Gastrocnemius medialis (tissue), 4 donors: ENCODE measurements around the gene PCDHGB4. TPM values are rescaled to one million over a fixed set of nuclear protein-coding genes. Genes with fewer than 3 reads are reported as not detected.

ENCODE experiments used
- ATAC-seq, 2 donors: fragments of 150-250 bp; one replicate each; pipeline ENCODE4 v1.9.1; 2016
- DNase-seq, 2 donors: peaks; one replicate each; pipeline ENCODE4 v3.0.0-alpha.2; 2019
- H3K27ac ChIP-seq, 4 donors: fragments of 200-600 bp; sonication (generic); 1 replicate in 1 of 4; 2 replicates in 3 of 4; pipeline ENCODE4 v1.5.1; 2016 to 2018; ENCODE audit warnings: mild to moderate bottlenecking in 2 of 4, moderate library complexity in 1 of 4
- H3K27me3 ChIP-seq, 3 donors: fragments of 200-600 bp; sonication (generic) in 2 of 3; 1 replicate in 1 of 3; 2 replicates in 2 of 3; pipeline versions ENCODE4 v1.5.1 to v1.6.0; 2016 to 2019; ENCODE audit warnings: mild to moderate bottlenecking in 1 of 3, moderate library complexity in 1 of 3
- H3K36me3 ChIP-seq, 2 donors: fragments of 200-600 bp; sonication (generic) in 1 of 2; one replicate each; pipeline ENCODE4 v1.5.1; 2017 to 2018
- H3K4me1 ChIP-seq, 2 donors: fragments of 200-600 bp; sonication (generic) in 1 of 2; one replicate each; pipeline ENCODE4 v1.5.1; 2016 to 2017; ENCODE audit warnings: mild to moderate bottlenecking in 2 of 2
- H3K4me3 ChIP-seq, 4 donors: fragments of 200-600 bp; sonication (generic) in 3 of 4; 1 replicate in 1 of 4; 2 replicates in 3 of 4; pipeline ENCODE4 v1.5.1; 2016 to 2019; ENCODE audit warnings: mild to moderate bottlenecking in 2 of 4
- H3K9me3 ChIP-seq, 3 donors: fragments of 200-600 bp; sonication (generic) in 2 of 3; 1 replicate in 1 of 3; 2 replicates in 2 of 3; pipeline ENCODE4 v1.5.1; 2016 to 2019
- CTCF ChIP-seq, 5 experiments: fragments of 450-650 bp in 3 of 5; fragments of 200-600 bp in 2 of 5; sonication (generic) in 2 of 5; IDR thresholded peaks in 4 of 5; conservative IDR thresholded peaks in 1 of 5; 1 replicate in 4 of 5; 2 replicates in 1 of 5; pipeline ENCODE4 v1.5.1; 2016 to 2019; ENCODE audit warnings: antibody characterized with exemption in 5 of 5, mild to moderate bottlenecking in 3 of 5, moderate library complexity in 3 of 5
- POLR2A ChIP-seq, 2 donors: fragments of 450-650 bp; IDR thresholded peaks; one replicate each; pipeline ENCODE4 v1.6.1; 2017; ENCODE audit warnings: antibody characterized with exemption in 2 of 2, mild to moderate bottlenecking in 2 of 2, moderate library complexity in 2 of 2
- in situ Hi-C, 4 donors: fragments of 200-750 bp; cut with MboI; loops; one replicate each; pipeline versions ENCODE4 v1.15.0 to v1.8.0; 2017; ENCODE audit warnings: low sequenced_read_pairs in 4 of 4
- intact Hi-C: fragments of 100-400 bp; cut with DNase I; formaldehyde crosslinking; loops from one replicate; pipeline ENCODE4 v1.15.1; 2023; ENCODE audit warnings: low total_unique reads
- total RNA-seq, 4 donors: library from RNA; depleted of rRNA; stranded (reverse); fragments of >200 nt; gene quantifications; one replicate each; pipeline versions ENCODE4 v1.1.0 to v1.2.3, GENCODE V29; 2016

Gene PCDHGB4
- total RNA-seq, 4 donors from 2014 or later, result 0.88 to 2.1 (median 1.3) TPM

- no peaks in the 10 kb centered on the region for H3K36me3 ChIP-seq
- no peak for ATAC-seq
- H3K27ac ChIP-seq, result no peak overlapping the region
- intact Hi-C loops, result no loop called here
- no peak for DNase-seq
- H3K4me1 ChIP-seq, result peaks cover 5 to 8% of the 10 kb centered on the region in 2 donors
- peak overlapping the region in 1 of 4 donors; percentile 26 for H3K4me3 ChIP-seq
- TF ChIP-seq CTCF (IDR thresholded peaks at IDR 0.05 in 4 of 5, conservative IDR thresholded peaks at IDR 0.05 in 1 of 5) (no peak), POLR2A (IDR thresholded peaks at IDR 0.05) (no peak)
- in situ Hi-C loops, result no loop called here
- H3K9me3 ChIP-seq, result peaks cover 0 to 28% (median 6%) of the 10 kb centered on the region in 3 donors
- H3K27me3 ChIP-seq, result peaks cover 0 to 53% (median 38%) of the 10 kb centered on the region in 3 donors
Observed at GRCh38 chr5:141362719-141363118, 24.8 kb upstream of the PCDHGB4 start.

DNA sequence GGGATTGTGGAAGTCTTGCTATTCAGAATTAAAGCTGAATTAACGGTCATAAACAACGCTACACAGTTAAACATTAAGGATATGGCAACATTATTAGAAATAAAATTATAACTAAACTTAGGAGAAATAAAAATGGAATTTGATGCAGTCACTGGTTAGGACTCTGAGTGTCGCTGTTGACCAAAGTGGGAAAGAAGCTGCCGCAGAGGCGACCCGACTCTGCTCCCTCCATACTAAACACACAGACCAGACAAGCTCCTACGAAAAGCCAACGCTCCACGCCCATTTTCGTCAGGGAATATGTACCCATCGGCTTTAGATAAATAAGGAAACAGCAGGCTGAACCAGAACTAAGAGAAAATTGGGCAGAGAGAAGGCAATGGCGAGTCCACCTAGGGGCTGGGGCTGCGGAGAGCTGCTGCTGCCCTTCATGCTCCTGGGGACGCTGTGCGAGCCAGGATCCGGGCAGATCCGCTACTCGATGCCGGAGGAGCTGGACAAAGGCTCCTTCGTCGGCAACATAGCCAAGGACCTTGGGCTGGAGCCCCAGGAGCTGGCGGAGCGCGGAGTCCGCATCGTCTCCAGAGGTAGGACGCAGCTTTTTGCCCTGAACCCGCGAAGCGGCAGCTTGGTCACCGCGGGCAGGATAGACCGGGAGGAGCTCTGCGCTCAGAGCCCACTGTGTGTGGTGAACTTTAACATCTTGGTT, 23.4 kb upstream of the PCDHGB4 start, which contains the start of gene PCDHGA5:
TSS of gene PCDHGA5 (plus strand) at position 211 of the 709 bp plus-strand sequence. CDS start at position 380, 169 bp downstream.
- no peak for DNase-seq
- in situ Hi-C loops (no loop called here), intact Hi-C loops (no loop called here)
- TF ChIP-seq POLR2A (IDR thresholded peaks at IDR 0.05) (no peak), CTCF (IDR thresholded peaks at IDR 0.05 in 4 of 5, conservative IDR thresholded peaks at IDR 0.05 in 1 of 5) (peak in 1 of 5 experiments; percentile 21)
- peaks cover 0 to 28% (median 6%) of the 10 kb centered on the region in 3 donors for H3K9me3 ChIP-seq
- no peaks in the 10 kb centered on the region for H3K36me3 ChIP-seq
- no peak within 1 kb of the TSS for H3K27ac ChIP-seq
- peak within 1 kb of the TSS; percentile 1 to 47 (median 16) for H3K4me3 ChIP-seq
- peaks cover 0 to 53% (median 39%) of the 10 kb centered on the region in 3 donors for H3K27me3 ChIP-seq
- ATAC-seq, result peak in 1 of 2 donors; percentile 19
- peaks cover 4 to 5% of the 10 kb centered on the region in 2 donors for H3K4me1 ChIP-seq

GRCh38 chr5:141366016-141366896, 21.2 kb upstream of the PCDHGB4 start:
- in situ Hi-C loops, result no loop called here
- intact Hi-C loops, result no loop called here
- TF ChIP-seq CTCF (IDR thresholded peaks at IDR 0.05 in 4 of 5, conservative IDR thresholded peaks at IDR 0.05 in 1 of 5) (no peak), POLR2A (IDR thresholded peaks at IDR 0.05) (no peak)

DNA sequence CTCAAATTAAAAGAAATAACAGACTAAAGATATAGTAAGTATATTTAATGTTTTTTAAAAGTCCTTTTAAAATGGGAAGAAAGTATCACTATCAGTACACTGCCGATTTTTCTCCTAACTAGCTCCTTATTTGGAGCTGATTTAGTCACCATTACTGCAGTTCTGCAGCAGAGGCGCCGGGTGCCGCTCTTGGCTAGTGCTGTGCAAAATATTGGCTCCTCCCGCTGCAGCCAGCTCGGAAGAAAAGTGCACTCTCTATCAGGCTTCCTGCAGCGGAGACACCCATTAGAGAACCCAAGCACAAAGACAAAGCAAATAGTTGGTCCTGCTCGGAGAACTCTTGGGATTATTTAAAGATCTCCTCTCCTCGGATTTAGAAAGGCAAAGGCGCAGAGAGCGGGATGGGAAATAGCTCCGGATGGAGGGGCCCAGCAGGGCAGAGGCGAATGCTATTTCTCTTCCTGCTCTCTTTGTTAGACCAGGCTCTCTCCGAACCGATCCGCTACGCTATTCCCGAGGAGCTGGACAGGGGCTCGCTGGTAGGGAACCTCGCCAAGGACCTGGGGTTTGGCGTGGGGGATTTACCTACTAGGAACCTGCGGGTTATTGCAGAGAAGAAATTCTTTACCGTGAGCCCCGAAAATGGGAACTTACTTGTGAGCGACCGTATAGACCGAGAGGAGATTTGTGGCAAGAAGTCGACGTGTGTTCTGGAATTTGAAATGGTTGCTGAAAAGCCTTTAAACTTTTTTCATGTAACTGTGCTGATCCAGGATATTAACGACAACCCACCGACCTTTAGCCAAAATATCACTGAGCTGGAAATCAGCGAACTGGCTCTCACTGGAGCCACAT, 17.3 kb upstream of the PCDHGB4 start, which contains the start of gene PCDHGB3:
TSS of gene PCDHGB3 (plus strand) at position 249 of the 855 bp plus-strand sequence. CDS start at position 402, 153 bp downstream.
- Histone ChIP-seq H3K4me1 (peaks cover 0 to 4% of the 10 kb centered on the region in 2 donors), H3K27ac (peak within 1 kb of the TSS in 1 of 4 donors; percentile 16), H3K4me3 (peak within 1 kb of the TSS; percentile 7 to 50 (median 37)), H3K27me3 (peaks cover 0 to 21% (median 20%) of the 10 kb centered on the region in 3 donors), H3K9me3 (peaks cover 0 to 17% (median 6%) of the 10 kb centered on the region in 3 donors), H3K36me3 (no peaks in the 10 kb centered on the region)
- peak; percentile 62 to 87 for ATAC-seq
- no peak for TF ChIP-seq POLR2A (IDR thresholded peaks at IDR 0.05)
- peak in 2 of 5 experiments; percentile 19 to 43 for TF ChIP-seq CTCF (IDR thresholded peaks at IDR 0.05 in 4 of 5, conservative IDR thresholded peaks at IDR 0.05 in 1 of 5)
- peak in 1 of 2 donors; percentile 45 for DNase-seq
- intact Hi-C loops, result loop anchor here (5.0 kb wide), 1 partner anchor 42 kb away; the partner anchor contains the start of gene PCDHGA10
- in situ Hi-C loops, result no loop called here

More at GRCh38 chr5:141366016-141366896, 21.2 kb upstream of the PCDHGB4 start:
- DNase-seq (no peak), ATAC-seq (no peak)
- peaks cover 0 to 48% (median 32%) of the 10 kb centered on the region in 3 donors for H3K27me3 ChIP-seq
- peak overlapping the region in 1 of 4 donors; percentile 12 for H3K4me3 ChIP-seq
- peaks cover 0 to 19% (median 5%) of the 10 kb centered on the region in 3 donors for H3K9me3 ChIP-seq
- peaks cover 5 to 8% of the 10 kb centered on the region in 2 donors for H3K4me1 ChIP-seq
- H3K36me3 ChIP-seq, result no peaks in the 10 kb centered on the region
- H3K27ac ChIP-seq, result no peak overlapping the region
